D341Med (cell line): ENCODE results near the gene SH3PXD2A.
"Not testable (repeated sequence)": the region's sequence is repeated elsewhere in the genome, so short reads cannot be mapped to it uniquely, and the experiment has no call there.

ENCODE experiments used
- DNase-seq: peaks from one replicate; pipeline ENCODE4 v3.0.0; 2012; ENCODE audit warnings: low spot score

Gene SH3PXD2A

GRCh38 chr10:103765168-103765567 is 90.2 kb downstream of the SH3PXD2A start:
- DNase-seq, result no peak

GRCh38 chr10:103764296-103765088 is 90.9 kb downstream of the SH3PXD2A start:
- DNase-seq, result no peak

DNA sequence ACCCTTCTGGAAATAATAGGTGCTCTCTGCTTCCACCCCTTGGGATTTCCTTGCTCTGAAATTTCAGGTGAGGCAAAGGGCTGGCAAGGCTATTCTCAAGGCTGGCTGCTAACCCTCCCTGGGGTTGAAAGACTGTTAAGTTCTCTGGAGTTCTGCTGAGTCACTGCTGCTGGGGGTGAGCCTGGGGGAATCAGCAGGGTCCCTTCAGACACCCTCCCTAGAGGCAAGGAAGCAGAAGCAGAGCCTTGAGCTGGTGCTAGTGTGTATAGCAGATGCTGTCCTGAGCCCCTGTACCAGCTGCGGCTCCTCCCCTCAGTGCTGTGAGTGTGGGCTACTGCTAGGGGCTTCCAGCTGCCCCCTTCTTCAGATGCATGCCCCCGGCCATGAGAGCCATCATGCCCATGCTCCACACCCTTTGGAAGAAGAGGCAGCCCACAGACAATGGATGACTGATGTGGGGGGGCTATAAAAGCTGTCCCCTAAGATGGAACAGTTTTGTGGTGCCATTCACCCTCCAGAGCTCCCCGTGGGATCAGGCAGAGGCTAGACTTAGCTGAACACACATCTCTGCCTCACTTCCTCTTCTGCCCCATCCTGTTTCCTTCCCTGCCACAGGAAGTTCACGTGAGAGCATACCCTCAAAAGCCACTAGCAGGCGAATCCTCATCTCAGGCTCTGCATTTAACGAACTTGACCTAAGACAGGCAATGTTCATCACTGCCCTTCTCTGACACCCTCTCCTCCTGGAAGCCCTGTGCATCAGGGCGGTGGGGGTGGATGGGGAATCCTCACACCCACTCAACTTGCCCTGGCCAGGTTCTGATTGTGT is 91.8 kb downstream of the SH3PXD2A start:
- DNase-seq, result no peak

DNA sequence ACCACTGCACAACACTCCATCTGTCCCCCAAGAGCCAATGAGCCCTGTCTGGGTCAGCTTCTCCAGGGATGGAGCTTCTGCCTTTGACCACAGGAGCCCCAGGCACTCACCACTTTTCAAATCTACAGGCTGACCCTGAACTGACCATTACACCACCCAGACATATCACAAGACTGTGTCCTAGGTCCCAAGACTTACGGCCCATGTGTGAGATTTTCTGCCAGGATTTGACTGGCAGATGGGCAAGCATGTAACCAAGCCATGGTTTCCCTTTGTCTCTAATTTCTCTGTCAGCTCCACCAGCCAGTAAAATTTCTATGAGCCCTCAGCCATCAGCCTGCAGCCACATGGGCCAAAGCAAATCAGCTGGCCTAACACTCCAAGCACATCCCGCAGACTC is 92.5 kb downstream of the SH3PXD2A start:
- no peak for DNase-seq

DNA sequence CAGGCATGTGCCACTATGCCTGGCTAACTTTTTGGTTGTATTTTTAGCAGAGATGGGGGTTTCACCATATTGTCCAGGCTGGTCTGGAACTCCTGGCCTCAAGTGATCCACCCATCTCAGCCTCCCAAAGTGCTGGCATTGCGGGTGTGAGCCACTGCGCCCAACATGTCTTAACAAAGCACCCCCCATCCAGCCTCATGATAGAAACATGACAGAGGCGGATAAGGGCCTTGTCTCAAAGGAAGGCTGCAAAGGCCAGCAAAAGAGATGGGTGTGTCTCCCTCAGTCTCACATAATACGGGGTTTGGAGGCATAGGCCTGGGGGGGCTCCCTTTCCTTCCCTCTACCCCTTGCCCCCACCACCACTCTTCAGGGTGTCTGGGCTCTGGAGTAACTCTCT is 93.2 kb downstream of the SH3PXD2A start:
- DNase-seq, result no peak

DNA sequence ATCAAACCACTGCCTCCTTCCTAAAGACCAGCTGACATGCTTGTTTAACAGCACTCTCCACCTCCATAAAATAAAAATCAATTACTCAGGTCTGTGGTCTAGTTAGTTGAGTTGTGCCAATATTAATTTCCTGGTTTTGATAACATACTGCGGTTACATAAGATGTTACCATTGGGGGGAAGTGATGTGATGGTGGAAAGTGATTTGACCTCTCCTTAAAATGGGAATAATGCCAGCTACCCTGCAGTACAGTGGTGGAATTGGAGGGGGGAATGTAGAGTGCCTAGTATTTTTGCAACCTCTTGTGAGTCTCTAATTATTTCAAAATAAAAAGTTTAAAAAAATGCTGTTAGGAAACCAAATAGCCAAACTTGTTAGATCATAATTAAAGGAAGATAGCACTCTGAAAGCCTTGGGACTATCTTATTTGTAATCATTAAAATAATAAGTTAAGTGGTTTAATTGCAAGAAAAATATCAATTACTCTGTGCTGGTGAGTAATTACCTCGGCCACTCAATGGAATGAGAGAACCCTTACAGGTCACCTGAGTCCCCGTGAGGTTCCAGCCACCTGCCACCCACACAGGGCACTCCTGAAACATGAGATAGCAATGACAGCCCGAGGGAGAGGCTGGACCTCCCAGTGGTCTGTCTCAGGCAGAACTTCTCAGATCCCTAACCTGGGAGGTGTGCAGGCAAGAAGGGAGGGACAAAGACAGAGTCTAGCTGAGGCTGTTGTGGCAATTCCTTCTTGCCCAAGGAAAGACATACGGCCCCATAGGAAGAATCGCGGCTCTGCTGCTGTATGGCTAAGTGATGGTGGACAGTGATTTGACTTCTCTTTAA is 94.1 kb downstream of the SH3PXD2A start:
- no peak for DNase-seq

- DNase-seq, result not testable (repeated sequence)
Observed at GRCh38 chr10:103760233-103760632, 95.1 kb downstream of the SH3PXD2A start.

DNA sequence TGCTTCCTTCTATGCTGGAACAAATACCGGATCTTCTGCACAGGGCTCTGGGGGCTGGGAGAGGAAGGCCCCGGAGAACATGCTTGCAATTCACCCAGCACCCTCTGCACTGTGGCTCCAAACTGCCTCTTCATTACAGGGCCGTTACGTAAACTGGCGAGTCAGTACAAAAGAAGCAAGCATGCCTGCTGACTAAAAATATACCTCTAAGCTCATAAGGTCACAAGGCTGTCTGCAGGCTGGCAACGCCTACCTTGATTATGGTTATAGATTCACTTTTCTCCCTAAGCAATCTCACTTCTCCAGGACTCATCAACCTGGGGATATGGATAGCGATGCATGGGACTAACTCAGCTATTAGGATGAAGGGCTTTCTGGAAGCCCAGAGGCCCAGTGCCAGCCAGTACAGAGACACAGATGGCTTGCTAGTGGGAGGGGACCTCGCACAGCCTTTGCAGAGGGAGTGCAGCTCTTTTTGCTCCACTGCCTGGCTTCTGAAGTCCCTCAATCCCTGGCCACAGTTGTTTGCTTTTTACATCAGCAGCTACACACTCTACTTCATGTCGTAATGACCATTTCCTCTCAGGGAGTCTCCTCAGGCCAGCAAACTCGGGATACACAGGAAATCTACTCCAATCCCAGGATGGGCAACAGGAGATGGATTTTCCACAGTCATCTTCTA is 96.1 kb downstream of the SH3PXD2A start:
- DNase-seq, result no peak

GRCh38 chr10:103758294-103758681 is 97.1 kb downstream of the SH3PXD2A start:
- no peak for DNase-seq

- DNase-seq, result no peak
Observed at GRCh38 chr10:103757531-103758293, 97.7 kb downstream of the SH3PXD2A start.

DNA sequence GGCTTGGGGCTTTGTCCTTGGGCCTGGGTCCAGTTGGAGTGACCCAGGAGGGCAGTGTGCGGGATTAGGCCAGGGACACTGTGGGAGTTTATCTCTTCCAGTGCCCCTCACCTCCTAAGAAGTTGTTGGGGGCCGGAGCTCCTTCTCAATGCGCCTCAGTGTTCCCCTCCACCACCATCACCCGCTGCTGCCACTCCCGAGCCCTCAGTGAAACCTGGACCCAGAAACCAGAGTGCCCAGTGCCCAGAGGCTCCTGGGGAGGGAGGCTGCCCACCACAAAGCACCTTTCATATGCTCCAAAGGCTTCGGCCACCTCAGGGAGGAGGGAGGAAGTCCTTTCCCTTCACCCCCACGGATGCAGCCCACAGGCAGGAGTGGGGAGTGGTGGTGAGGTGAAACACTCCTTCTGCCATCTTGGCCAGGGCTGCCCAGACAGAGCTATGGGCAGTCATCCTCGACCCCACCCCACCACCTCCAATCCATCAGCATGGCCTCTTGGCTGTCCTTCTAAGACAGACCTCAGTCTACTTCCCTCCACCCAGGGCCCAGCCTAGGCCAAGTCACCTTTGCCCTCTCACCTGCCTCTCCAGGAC is 99.0 kb downstream of the SH3PXD2A start:
- no peak for DNase-seq

- no peak for DNase-seq
Observed at GRCh38 chr10:103752680-103753248, 102.6 kb downstream of the SH3PXD2A start.

- DNase-seq, result no peak
Observed at GRCh38 chr10:103751667-103752290, 103.6 kb downstream of the SH3PXD2A start.

GRCh38 chr10:103750836-103751235 is 104.5 kb downstream of the SH3PXD2A start:
- no peak for DNase-seq

GRCh38 chr10:103749779-103750178 is 105.6 kb downstream of the SH3PXD2A start:
- no peak for DNase-seq

DNA sequence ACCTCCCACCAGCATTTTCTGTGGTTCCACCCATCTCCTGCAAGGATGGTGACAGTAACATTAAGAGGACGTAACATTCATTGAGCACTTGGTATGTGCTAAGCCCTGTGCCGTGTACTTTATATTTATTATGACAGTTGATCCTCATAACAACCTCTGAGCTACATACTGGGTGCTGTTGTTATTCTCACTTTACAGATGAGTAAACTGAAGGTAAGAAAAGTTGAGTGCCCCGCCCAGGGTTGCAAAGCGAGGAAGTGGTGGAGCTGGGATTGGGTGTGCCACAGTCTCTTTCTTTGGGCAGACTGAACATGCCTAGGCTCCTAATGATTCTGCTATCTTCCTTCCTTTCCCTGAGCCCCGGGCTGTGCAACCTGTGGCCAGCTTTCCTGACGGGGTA is 107.4 kb downstream of the SH3PXD2A start:
- DNase-seq, result no peak

- DNase-seq, result no peak
Observed at GRCh38 chr10:103747193-103747865, 108.0 kb downstream of the SH3PXD2A start.

DNA sequence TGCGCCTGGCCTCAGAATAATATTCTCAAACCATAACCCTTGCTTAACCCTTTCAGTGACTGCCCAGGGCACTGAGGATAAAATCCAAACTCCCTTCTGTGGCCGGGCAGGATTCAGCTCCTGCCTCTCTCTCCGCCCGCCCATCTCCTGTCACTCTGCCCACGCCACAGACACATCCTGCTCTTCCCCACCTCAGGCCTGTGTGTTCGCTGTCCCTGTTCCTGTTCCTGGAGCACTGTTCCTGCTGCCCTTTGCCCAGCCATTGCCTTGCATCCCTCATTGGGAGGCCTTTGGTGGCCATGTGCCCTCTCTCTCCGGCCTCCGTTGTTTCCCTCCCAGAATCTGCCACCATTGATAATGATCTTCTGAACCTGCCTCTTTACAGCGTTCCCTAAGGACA is 108.8 kb downstream of the SH3PXD2A start:
- DNase-seq, result no peak
